ENCODE results near the gene OLFM2. TPM values are rescaled to one million over a fixed set of nuclear protein-coding genes. Genes with fewer than 3 reads are reported as not detected.

The OLFM2 gene
- total and polyA plus RNA-seq, 9 of the 15 experiments (the other 6 are each of a cell fraction or from before 2014, with no cell fraction given), result 0.10 to 0.33 (median 0.23) TPM; not detected in 4

DNA sequence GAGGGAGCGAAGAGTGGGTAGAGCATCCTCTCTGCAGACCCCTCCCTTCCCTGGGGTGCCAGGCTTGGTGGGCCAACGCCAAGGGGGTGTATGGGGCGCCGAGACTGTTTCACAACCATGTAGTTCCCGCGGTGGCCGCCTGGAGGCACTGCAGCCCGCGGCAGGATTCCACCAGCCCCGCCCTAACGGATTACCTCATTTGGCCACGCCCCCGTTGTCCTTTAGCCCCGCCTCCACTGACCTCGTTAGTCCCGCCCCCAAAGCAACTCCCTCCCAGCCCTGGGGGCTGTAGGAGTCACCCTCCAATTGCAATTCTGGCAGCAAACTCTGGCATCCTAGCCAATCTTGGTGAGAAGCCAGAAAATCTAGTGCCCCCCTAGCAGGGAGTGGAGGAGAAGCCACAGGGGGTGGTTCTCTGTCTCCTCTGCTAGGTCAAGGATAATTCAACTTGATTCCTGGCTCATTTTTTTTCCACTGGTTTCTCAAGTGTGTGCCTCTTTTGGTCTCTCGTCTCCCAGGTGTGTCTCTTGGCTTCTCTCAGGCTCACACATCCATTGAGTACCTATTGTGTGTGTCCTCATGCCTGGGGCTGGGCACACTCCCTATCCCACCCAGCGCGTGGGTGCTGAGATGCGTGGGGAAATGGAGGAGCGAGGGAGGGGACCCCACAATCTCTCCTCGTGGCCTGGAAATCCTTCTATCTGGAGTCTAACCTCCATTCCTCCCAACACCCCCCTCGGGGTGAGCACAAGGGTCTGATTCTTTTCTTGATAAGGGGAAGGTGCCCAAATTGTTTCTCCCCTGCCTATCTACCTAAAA lies 2.0 kb downstream of the OLFM2 start (continued):
- TF ChIP-seq, protein P1, sequence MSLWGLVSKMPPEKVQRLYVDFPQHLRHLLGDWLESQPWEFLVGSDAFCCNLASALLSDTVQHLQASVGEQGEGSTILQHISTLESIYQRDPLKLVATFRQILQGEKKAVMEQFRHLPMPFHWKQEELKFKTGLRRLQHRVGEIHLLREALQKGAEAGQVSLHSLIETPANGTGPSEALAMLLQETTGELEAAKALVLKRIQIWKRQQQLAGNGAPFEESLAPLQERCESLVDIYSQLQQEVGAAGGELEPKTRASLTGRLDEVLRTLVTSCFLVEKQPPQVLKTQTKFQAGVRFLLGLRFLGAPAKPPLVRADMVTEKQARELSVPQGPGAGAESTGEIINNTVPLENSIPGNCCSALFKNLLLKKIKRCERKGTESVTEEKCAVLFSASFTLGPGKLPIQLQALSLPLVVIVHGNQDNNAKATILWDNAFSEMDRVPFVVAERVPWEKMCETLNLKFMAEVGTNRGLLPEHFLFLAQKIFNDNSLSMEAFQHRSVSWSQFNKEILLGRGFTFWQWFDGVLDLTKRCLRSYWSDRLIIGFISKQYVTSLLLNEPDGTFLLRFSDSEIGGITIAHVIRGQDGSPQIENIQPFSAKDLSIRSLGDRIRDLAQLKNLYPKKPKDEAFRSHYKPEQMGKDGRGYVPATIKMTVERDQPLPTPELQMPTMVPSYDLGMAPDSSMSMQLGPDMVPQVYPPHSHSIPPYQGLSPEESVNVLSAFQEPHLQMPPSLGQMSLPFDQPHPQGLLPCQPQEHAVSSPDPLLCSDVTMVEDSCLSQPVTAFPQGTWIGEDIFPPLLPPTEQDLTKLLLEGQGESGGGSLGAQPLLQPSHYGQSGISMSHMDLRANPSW (CRISPR knock-in tag; IDR thresholded peaks at IDR 0.05), result no peak
- TF ChIP-seq FOXA3 (CRISPR knock-in tag; conservative IDR thresholded peaks at IDR 0.05 in 1 of 2, IDR thresholded peaks at IDR 0.05 in 1 of 2), result no peak
- TF ChIP-seq NR2C1 (IDR thresholded peaks at IDR 0.05), result peak; percentile 30; the same call in 1 of the 2 replicates
- no peak for TF ChIP-seq NR2C1 (tag; IDR thresholded peaks at IDR 0.05)
- TF ChIP-seq, protein P2, sequence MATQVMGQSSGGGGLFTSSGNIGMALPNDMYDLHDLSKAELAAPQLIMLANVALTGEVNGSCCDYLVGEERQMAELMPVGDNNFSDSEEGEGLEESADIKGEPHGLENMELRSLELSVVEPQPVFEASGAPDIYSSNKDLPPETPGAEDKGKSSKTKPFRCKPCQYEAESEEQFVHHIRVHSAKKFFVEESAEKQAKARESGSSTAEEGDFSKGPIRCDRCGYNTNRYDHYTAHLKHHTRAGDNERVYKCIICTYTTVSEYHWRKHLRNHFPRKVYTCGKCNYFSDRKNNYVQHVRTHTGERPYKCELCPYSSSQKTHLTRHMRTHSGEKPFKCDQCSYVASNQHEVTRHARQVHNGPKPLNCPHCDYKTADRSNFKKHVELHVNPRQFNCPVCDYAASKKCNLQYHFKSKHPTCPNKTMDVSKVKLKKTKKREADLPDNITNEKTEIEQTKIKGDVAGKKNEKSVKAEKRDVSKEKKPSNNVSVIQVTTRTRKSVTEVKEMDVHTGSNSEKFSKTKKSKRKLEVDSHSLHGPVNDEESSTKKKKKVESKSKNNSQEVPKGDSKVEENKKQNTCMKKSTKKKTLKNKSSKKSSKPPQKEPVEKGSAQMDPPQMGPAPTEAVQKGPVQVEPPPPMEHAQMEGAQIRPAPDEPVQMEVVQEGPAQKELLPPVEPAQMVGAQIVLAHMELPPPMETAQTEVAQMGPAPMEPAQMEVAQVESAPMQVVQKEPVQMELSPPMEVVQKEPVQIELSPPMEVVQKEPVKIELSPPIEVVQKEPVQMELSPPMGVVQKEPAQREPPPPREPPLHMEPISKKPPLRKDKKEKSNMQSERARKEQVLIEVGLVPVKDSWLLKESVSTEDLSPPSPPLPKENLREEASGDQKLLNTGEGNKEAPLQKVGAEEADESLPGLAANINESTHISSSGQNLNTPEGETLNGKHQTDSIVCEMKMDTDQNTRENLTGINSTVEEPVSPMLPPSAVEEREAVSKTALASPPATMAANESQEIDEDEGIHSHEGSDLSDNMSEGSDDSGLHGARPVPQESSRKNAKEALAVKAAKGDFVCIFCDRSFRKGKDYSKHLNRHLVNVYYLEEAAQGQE (IDR thresholded peaks at IDR 0.05; ENCODE audit: borderline replicate concordance), result peak; percentile 89
- TF ChIP-seq, protein P2 (CRISPR knock-in tag; IDR thresholded peaks at IDR 0.05; ENCODE audit: low read depth), result no peak
- TF ChIP-seq ELF2 (CRISPR knock-in tag; IDR thresholded peaks at IDR 0.05), result no peak
- TF ChIP-seq, protein P3, sequence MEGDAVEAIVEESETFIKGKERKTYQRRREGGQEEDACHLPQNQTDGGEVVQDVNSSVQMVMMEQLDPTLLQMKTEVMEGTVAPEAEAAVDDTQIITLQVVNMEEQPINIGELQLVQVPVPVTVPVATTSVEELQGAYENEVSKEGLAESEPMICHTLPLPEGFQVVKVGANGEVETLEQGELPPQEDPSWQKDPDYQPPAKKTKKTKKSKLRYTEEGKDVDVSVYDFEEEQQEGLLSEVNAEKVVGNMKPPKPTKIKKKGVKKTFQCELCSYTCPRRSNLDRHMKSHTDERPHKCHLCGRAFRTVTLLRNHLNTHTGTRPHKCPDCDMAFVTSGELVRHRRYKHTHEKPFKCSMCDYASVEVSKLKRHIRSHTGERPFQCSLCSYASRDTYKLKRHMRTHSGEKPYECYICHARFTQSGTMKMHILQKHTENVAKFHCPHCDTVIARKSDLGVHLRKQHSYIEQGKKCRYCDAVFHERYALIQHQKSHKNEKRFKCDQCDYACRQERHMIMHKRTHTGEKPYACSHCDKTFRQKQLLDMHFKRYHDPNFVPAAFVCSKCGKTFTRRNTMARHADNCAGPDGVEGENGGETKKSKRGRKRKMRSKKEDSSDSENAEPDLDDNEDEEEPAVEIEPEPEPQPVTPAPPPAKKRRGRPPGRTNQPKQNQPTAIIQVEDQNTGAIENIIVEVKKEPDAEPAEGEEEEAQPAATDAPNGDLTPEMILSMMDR (IDR thresholded peaks at IDR 0.05 in 2 of 3, conservative IDR thresholded peaks at IDR 0.05 in 1 of 3; ENCODE audit: insufficient read depth in 2 of 3, low read depth in 1 of 3, low read length in 3 of 3), result peak; percentile 93 to 98 (median 93)
- no peak for TF ChIP-seq NR2C2 (CRISPR knock-in tag; IDR thresholded peaks at IDR 0.05)
- 0 out of 2 replicates have a peak, but pooled peaks have one; percentile 32 for TF ChIP-seq NR2C2 (tag; IDR thresholded peaks at IDR 0.05)
- TF ChIP-seq, protein P4, sequence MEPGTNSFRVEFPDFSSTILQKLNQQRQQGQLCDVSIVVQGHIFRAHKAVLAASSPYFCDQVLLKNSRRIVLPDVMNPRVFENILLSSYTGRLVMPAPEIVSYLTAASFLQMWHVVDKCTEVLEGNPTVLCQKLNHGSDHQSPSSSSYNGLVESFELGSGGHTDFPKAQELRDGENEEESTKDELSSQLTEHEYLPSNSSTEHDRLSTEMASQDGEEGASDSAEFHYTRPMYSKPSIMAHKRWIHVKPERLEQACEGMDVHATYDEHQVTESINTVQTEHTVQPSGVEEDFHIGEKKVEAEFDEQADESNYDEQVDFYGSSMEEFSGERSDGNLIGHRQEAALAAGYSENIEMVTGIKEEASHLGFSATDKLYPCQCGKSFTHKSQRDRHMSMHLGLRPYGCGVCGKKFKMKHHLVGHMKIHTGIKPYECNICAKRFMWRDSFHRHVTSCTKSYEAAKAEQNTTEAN (CRISPR knock-in tag; IDR thresholded peaks at IDR 0.05), result no peak
- no peak for TF ChIP-seq YBX1 (IDR thresholded peaks at IDR 0.05)
